GM12801 (cell line): ENCODE data around the gene RTN1.

Experiments used
- CTCF ChIP-seq: IDR thresholded peaks from one replicate; pipeline ENCODE4 v1.5.1; 2011; ENCODE audit warnings: control low read depth; ENCODE audit not compliant: insufficient read length; ENCODE audit errors: extremely low read depth

The RTN1 gene

GRCh38 chr14:59787045-59787674 is 83.4 kb downstream of the RTN1 start:
- no peak for TF ChIP-seq CTCF

GRCh38 chr14:59785629-59786028 is 84.9 kb downstream of the RTN1 start:
- no peak for TF ChIP-seq CTCF

GRCh38 chr14:59782760-59783159 is 87.8 kb downstream of the RTN1 start:
- TF ChIP-seq CTCF: no peak

- no peak for TF ChIP-seq CTCF
Measured at GRCh38 chr14:59777006-59777579, 93.5 kb downstream of the RTN1 start.

- TF ChIP-seq CTCF: no peak
Measured at GRCh38 chr14:59776468-59776867, 94.1 kb downstream of the RTN1 start.

GRCh38 chr14:59772233-59772632 is 98.3 kb downstream of the RTN1 start:
- no peak for TF ChIP-seq CTCF

GRCh38 chr14:59771577-59771976 is 99.0 kb downstream of the RTN1 start:
- no peak for TF ChIP-seq CTCF

GRCh38 chr14:59769586-59769985 is 101.0 kb downstream of the RTN1 start:
- no peak for TF ChIP-seq CTCF
